ENCODE data around the gene LRRC49. TPM values are rescaled to one million over a fixed set of nuclear protein-coding genes. Genes with fewer than 3 reads are reported as not detected.

The LRRC49 gene
- total and polyA plus RNA-seq, 2 donors (not counting 3 experiments of a cell fraction or from before 2014, with no cell fraction given): 3.0 to 6.6 TPM

GRCh38 chr15:70954171-70954570 is 61.5 kb downstream of the LRRC49 start:
- Histone ChIP-seq H3K9me3 (replicated peaks; ENCODE audit: control insufficient read depth, insufficient read depth, low read length) (no peaks in the 10 kb centered on the region), H3K27ac (ENCODE audit: insufficient read depth, low read depth, low read length) (no peak overlapping the region), H3K4me1 (ENCODE audit: control insufficient read depth, extremely low read depth, insufficient read depth, low read length) (no peaks in the 10 kb centered on the region), H3K79me2 (ENCODE audit: control insufficient read depth, insufficient read depth, low read length) (no peaks in the 10 kb centered on the region), H4K20me1 (replicated peaks; ENCODE audit: control insufficient read depth, extremely low read depth, insufficient read depth, low read length) (no peaks in the 10 kb centered on the region), H3K9ac (replicated peaks; ENCODE audit: extremely low read depth, insufficient read depth, low read length) (no peak overlapping the region), H2AFZ (ENCODE audit: low read depth, low read length) (no peak overlapping the region), H3K4me3 (replicated peaks in 1 of 3; ENCODE audit: insufficient read depth in 1 of 3, low read depth in 1 of 3, low read length in 3 of 3) (no peak overlapping the region), H3K9me1 (replicated peaks; ENCODE audit: control insufficient read depth, extremely low read depth, insufficient read depth, low read length) (no peaks in the 10 kb centered on the region), H3K4me2 (ENCODE audit: insufficient read depth, low read length) (no peak overlapping the region), H3K36me3 (ENCODE audit: control insufficient read depth in 2 of 2, extremely low read depth in 1 of 2, insufficient read depth in 2 of 2, low read length in 2 of 2) (no peaks in the 10 kb centered on the region), H3K27me3 (ENCODE audit: control insufficient read depth in 2 of 2, insufficient read depth in 2 of 2, low read length in 2 of 2) (no peaks in the 10 kb centered on the region)
- DNase-seq (ENCODE audit: low read depth, low spot score) (no peak), FAIRE-seq (no peak)
- CTCF ChIA-PET: interaction anchor here (1.2 kb wide), 1 partner anchor 20 kb away, joined by 3 read pairs; no protein-coding TSS in a partner anchor
- BruUV-seq (replicated peaks): no TSS peak
- POLR2A ChIA-PET: no interaction called here
- intact Hi-C loops (cut with micrococcal nuclease): no loop called here
- TF ChIP-seq POLR2A (IDR thresholded peaks at IDR 0.05; ENCODE audit: low read depth, low read length): no peak
- no peak for TF ChIP-seq CTCF (IDR thresholded peaks at IDR 0.05; ENCODE audit: extremely low read depth in 1 of 2, insufficient read depth in 1 of 2, low read depth in 1 of 2, low read length in 2 of 2)
- TF ChIP-seq POLR2AphosphoS5 (IDR thresholded peaks at IDR 0.05; ENCODE audit: insufficient read depth, low read depth, low read length): no peak
- no peak for TF ChIP-seq FOS (IDR thresholded peaks at IDR 0.05; ENCODE audit: borderline replicate concordance, insufficient read depth, low read length)
- TF ChIP-seq GATA2 (IDR thresholded peaks at IDR 0.05; ENCODE audit: insufficient read depth, insufficient read length, low read depth, low read length): no peak
- TF ChIP-seq, protein P1, sequence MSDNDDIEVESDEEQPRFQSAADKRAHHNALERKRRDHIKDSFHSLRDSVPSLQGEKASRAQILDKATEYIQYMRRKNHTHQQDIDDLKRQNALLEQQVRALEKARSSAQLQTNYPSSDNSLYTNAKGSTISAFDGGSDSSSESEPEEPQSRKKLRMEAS (IDR thresholded peaks at IDR 0.05; ENCODE audit: insufficient read depth, insufficient read length): no peak
- no peak for TF ChIP-seq EZH2 (IDR thresholded peaks at IDR 0.05; ENCODE audit: borderline replicate concordance, low read depth, low read length, severe bottlenecking)
- TF ChIP-seq MYC (IDR thresholded peaks at IDR 0.05; ENCODE audit: low read depth, low read length): no peak
- no peak for TF ChIP-seq JUN (IDR thresholded peaks at IDR 0.05; ENCODE audit: borderline replicate concordance, insufficient read depth, insufficient read length, low read depth)
- dilution Hi-C loops (cut with MboI; ENCODE audit: extremely low pct_ligation_motif_present, low sequenced_read_pairs): no loop called here
